GM10266 (cell line): Measurements from ENCODE around the gene EGFLAM.

ENCODE experiments used
- DNase-seq: peaks from one replicate; pipeline ENCODE4 v3.0.0; 2012; ENCODE audit errors: extremely low spot score
- TF ChIP-seq, protein P1 (sequence below): IDR thresholded peaks from 2 replicates; pipeline ENCODE4 v1.5.1; 2012; ENCODE audit warnings: mild to moderate bottlenecking, low read depth; ENCODE audit not compliant: control insufficient read depth, insufficient read depth; ENCODE audit errors: missing control alignments

Gene EGFLAM

DNA sequence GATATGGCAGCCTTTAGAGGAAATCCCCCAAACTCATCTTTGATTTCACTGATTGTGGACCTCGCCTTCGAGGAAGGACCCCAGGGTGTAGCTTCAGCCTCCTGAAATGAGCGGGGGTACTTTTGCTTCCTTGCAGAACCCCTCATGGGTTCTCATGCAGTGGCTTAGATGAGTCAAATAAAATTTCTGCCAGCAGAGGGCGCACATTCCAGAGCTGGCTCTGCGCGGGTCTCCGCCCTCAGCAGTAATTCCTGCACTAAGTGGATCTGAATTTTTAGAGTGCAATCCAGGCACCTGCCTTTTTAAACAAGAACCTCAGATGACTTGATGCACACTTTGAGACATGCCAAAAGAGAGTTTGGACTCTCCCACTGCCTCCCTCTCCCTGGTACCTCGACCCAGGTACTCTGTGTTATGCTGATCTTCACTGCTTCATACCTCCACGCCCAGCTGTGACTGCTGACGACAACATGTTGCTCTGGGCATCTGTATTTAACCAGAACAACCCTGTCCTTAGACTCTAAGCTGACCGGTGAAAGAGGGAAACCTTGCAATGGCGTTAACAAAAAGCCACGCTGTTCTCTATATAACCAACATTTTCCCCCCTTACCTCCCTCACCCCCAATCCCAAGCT lies 7.3 kb downstream of the EGFLAM start:
- TF ChIP-seq, protein P1, sequence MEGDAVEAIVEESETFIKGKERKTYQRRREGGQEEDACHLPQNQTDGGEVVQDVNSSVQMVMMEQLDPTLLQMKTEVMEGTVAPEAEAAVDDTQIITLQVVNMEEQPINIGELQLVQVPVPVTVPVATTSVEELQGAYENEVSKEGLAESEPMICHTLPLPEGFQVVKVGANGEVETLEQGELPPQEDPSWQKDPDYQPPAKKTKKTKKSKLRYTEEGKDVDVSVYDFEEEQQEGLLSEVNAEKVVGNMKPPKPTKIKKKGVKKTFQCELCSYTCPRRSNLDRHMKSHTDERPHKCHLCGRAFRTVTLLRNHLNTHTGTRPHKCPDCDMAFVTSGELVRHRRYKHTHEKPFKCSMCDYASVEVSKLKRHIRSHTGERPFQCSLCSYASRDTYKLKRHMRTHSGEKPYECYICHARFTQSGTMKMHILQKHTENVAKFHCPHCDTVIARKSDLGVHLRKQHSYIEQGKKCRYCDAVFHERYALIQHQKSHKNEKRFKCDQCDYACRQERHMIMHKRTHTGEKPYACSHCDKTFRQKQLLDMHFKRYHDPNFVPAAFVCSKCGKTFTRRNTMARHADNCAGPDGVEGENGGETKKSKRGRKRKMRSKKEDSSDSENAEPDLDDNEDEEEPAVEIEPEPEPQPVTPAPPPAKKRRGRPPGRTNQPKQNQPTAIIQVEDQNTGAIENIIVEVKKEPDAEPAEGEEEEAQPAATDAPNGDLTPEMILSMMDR = peak; percentile 75
- peak; percentile 57 for DNase-seq

- TF ChIP-seq, protein P1 = no peak
- no peak for DNase-seq
Observed at GRCh38 chr5:38267372-38267771, 9.0 kb downstream of the EGFLAM start.

DNA sequence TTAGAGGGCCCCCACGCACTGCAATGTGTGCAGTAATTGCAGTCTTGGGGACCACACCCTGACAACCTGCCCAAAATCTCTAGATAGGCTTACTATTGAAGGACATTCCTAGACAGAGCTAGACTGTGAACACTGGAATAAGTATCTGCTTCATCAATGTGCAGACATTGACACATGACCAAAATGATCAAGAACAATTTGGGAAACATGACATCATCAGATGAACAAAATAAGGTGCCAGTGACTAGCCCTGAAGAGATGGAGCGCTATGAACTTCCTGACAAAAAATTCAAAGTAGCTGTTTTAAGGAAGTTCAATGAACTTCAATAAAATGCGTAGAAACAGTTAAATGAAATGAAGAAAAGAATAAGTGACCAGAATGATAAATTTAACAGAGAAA lies 15.3 kb downstream of the EGFLAM start:
- DNase-seq = no peak
- TF ChIP-seq, protein P1 = no peak

DNA sequence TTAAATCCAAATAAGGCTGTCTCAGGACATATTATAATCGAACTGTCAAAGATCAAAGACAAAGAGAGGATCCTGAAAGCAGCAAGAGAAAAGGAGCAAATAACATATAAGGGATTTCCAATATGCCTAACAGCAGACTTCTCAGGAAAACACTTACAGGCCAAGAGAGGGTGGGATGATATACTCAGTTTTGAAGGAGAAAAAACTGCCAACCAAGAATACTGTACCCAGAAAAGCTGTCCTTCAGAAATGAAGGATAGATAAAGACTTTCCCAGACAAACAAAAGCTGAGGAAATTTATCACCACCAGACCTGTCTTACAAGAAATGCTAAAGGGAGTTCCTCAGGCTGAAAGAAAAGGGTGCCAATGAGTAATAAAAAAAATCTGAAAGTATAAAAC lies 16.0 kb downstream of the EGFLAM start:
- TF ChIP-seq, protein P1 = no peak
- DNase-seq = no peak

DNA sequence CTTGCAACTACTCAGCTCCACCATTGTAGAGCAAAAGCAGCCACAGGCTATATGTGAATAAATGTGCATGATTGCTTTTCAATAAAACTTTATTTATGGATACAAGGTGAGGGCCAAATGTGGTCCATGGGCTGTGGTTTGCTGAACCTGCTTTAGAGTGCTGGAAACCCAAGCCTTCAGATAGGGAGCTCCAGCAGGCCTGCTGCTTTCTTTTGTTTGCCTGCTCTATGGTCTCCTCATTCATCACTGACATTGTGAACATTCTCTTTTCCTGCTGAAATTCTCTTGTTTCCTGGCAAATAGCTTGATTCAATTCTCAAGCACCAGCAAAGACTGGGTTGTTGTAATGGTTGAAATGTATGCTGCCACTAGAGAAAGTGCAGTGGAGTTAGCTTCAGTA lies 26.0 kb downstream of the EGFLAM start:
- no peak for DNase-seq

DNA sequence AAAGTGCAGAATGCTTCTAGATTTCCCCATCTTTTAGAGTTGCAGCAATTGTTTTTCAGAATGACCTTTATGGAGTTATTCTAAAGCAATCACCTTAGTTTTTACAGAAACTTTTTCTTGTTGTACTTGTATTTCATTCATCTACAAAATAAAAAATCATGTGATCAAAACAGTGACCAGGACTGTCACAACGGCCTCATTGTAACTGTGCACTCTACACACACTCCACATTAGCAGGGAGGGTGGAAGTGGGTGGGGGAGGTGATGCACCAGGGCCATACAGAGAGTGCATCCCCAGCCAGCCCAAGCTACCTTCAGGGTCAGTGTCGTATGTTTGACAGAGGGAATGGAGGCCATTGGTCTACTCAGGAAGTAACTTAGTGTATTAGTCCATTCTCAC lies 26.9 kb downstream of the EGFLAM start:
- TF ChIP-seq, protein P1 = no peak
- DNase-seq = no peak

More for the DNA sequence above, 26.0 kb downstream of the EGFLAM start:
- TF ChIP-seq, protein P1 = no peak

DNA sequence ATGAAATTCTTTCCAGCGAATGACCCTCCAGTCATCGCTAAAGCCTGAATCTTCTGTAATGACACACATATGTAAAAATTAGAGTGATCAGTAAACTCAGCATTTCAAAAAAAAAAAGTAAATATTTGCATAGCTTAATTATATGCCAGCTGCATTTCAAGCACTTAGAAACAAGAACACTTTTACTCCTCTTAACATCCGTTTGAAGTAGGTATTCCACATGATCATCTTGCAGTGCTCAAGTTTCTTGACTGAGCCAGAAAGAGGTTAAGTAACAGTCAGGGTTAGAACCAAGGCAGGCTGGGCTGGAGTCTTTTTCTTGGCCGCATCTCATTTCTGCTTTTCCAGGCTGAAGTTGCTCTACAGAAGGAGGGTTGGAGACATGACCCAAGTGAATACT lies 27.6 kb downstream of the EGFLAM start:
- no peak for DNase-seq
- TF ChIP-seq, protein P1 = no peak
